RWPE1 (cell line): ENCODE measurements around the gene RNF220.

Source experiments
- CTCF ChIA-PET: fragments of 350-600 bp; sonication (Branson Sonifier 250); formaldehyde crosslinking; extraction: SDS; loops from one replicate; lab custom pipeline; 2021; lab: Yijun Ruan, JAX
- POLR2A ChIA-PET: fragments of 400-600 bp; formaldehyde crosslinking; extraction: SDS; loops from one replicate; lab custom pipeline; 2020; ENCODE audit warnings: antibody characterized with exemption; ENCODE audit not compliant: low non-redundant PET; lab: Yijun Ruan, JAX
- DNase-seq: peaks from one replicate; pipeline ENCODE4 v3.0.0; 2012; ENCODE audit warnings: low spot score
- H3K27ac ChIP-seq: fragments of 450-650 bp; 2 replicates; pipeline ENCODE4 v1.5.1; 2017
- TF ChIP-seq, protein P1 (sequence below): fragments of 450-650 bp; conservative IDR thresholded peaks from 2 replicates; pipeline ENCODE4 v1.5.1; 2017; ENCODE audit warnings: low read depth, mild to moderate bottlenecking

The RNF220 gene

DNA sequence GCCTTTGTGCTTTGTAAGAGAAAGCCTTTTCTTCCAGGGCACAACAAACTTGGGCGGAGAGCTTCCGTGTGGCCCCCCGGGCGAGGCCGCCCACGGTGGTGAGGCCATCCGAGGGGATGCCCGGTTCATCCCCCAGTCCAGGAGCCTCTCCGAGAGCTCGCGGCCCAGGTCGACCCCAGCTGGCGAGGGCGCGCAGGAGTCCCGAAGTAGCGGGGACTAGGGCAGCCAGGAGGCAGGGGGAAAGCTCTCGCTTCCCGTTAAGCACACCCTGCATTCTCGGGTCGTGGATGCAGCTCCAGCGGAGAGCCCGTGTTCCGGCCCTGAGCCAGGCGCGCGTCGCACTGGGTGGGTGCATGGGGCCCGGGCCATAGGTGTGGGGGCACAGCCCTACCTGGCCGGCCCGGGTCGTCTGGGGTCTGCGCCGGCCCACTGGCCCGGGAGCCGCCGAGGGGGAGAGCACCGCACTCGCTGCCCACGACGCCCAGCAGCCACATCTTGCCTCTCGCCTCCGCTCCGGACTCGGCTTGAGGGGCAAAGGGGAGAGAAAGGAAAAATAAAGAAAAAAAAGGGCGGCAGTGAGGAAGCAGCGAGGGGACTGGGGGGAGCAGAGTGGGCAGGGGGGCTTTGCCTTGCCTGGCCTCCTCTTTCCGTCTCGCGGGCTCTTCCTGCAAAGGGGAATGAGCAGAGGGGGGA is 1.8 kb downstream of the RNF220 start:
- TF ChIP-seq, protein P1, sequence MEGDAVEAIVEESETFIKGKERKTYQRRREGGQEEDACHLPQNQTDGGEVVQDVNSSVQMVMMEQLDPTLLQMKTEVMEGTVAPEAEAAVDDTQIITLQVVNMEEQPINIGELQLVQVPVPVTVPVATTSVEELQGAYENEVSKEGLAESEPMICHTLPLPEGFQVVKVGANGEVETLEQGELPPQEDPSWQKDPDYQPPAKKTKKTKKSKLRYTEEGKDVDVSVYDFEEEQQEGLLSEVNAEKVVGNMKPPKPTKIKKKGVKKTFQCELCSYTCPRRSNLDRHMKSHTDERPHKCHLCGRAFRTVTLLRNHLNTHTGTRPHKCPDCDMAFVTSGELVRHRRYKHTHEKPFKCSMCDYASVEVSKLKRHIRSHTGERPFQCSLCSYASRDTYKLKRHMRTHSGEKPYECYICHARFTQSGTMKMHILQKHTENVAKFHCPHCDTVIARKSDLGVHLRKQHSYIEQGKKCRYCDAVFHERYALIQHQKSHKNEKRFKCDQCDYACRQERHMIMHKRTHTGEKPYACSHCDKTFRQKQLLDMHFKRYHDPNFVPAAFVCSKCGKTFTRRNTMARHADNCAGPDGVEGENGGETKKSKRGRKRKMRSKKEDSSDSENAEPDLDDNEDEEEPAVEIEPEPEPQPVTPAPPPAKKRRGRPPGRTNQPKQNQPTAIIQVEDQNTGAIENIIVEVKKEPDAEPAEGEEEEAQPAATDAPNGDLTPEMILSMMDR: no peak
- ChIA-PET CTCF (no interaction called here), POLR2A (no interaction called here)
- H3K27ac ChIP-seq: no peak overlapping the region
- no peak for DNase-seq

DNA sequence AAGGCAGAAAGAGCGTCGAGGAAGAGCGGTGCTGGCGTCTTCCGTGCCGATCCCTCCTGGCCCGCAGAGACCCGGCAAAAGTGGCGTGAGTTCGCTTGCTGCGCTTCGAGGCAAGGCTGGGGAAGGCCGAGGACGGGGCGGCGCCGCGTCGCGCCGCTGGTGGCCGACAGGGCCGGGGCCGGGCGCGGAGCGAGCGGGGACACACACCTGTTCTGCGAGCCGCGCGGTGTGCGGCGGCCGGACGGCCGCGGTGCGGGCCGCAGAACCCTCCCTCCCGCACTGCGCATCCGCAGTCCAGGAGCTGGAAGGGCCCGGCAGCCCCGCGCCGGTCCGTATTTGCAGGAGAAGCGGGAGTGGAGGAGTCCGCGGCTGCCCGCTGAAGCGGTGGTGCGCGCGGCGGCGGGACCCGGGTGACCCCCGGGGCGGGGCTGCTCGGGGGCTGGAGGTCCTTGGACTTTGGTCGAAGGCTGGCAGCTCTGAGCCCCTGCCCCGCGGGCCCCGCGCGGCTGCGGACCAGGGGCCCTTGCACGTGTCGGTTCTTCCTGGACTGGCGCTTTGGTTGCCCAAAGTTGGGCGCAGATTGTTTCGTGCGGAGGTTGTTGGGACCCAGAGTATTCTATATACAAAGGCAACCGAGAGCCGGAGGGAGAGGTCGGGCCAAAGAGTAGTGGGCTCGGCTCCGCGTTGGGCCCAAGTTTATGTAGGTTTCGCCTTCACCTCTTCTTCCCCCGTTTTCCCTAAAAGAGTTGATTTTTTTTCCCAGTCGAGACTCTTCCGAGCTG is 2.6 kb downstream of the RNF220 start:
- TF ChIP-seq, protein P1: no peak
- ChIA-PET POLR2A (no interaction called here), CTCF (interaction anchor here (0.5 to 0.7 kb wide), 2 partner anchors 230 to 274 kb away, joined by 3 read pairs; no protein-coding TSS in a partner anchor)
- DNase-seq: no peak
- H3K27ac ChIP-seq: no peak overlapping the region

DNA sequence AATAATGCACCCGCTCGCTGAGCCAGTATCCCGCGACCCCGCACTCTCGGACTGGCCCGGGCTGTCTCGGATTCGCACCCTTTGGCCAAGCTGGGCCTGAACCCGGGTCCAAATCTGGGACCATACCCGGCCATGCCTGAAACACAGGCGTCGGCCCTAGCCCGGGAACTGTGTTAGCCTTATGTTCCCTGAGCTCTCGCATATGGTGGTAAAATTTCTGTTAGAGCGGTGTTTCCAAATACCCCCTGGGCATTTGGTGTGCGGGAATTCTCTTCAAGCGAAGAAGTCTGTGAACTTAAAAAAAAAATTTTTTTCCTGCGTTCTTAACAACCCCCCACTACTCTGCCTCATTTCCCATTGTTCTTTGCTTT is 3.1 kb downstream of the RNF220 start:
- DNase-seq: no peak
- ChIA-PET CTCF (interaction anchor here (0.5 to 0.7 kb wide), 3 partner anchors 78 to 273 kb away, joined by 3 read pairs; no protein-coding TSS in a partner anchor), POLR2A (no interaction called here)
- TF ChIP-seq, protein P1: no peak
- no peak overlapping the region for H3K27ac ChIP-seq

DNA sequence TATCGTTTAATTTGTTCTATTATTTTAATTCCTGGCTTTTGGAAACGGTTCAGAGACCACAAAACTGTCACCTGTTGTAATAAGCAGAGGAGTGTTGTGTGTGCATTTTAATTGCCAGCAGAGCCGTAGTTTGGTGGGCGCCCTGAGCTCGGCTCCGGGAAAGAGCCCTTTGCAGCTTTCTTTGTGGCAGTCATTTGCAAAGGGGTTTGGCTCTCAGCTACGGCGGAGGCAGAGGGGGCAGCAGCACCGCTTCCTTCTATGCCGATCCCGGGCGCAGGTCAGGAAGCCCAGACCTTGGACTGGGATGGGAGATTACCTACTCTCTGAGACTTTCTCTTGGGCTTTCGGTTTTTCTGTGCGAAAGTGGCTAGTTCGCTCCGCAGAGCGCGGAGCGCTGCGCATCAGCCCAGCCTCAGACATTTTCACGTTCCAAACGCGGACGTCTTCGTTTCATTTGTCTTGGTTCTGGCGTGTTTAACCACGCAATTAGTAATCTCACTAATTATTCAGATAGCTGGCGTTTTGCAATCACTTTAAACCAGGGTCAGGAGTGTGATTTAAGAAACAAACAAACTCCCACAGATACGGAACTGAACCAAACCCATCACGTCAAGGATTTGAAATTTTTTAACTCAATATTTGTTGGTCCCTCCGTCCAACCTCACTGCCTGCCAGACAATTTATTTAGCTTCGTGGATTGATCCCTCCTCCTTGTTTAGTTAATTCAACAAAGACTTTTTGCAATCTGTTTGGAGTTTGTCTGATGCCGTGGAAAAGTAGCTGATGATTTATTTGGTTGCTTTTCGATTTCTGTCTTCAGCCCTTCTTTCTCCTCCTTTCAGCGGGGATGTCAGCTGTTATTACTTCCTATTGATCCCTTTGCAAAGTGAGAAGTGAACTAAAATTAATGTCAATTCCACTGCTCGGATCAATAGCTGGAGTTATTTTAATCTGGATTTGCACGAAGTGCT is 3.9 kb downstream of the RNF220 start:
- DNase-seq: no peak
- H3K27ac ChIP-seq: no peak overlapping the region
- ChIA-PET POLR2A (no interaction called here), CTCF (interaction anchor here (0.6 to 0.7 kb wide), 3 partner anchors 78 to 273 kb away, joined by 3 to 4 read pairs (median 3); no protein-coding TSS in a partner anchor)
- TF ChIP-seq, protein P1: no peak

DNA sequence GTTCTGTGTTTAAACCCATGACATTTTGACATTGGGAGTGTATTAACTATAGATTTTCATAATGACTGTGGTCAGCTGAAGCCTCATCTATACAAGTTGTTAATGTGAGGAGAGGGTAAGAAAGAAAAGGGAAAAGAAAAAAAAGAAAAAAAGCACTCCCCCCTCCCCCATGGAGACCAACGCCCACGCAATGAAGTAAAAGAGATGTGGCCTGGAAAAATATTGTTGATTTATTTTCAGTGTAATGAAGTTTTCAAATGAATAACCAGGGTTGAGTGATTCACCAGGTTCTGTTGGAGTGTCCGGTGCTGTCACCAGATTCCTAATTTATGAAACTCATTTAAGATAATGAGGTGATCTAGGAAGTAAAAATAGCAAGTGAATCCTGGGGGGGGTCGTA is 4.7 kb downstream of the RNF220 start:
- ChIA-PET CTCF (interaction anchor here (0.9 kb wide), 1 partner anchor 32 kb away, joined by 3 read pairs; no protein-coding TSS in a partner anchor), POLR2A (no interaction called here)
- no peak for DNase-seq
- H3K27ac ChIP-seq: no peak overlapping the region
- TF ChIP-seq, protein P1: no peak

DNA sequence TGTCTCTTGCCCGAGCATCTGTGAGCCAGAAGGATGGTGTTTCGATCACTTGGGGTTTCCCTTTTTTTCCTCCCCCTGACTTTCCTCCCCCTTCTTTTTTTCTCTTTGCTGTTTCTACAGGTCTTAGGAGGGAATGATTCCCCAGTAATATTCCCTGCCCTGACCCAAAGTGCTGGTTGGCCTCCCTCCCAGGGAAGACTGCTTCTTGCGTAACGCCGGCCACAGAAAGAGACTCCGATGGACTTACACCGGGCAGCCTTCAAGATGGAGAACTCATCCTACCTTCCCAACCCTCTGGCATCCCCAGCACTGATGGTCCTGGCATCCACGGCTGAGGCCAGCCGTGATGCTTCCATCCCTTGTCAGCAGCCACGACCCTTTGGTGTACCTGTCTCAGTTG is 6.8 kb downstream of the RNF220 start:
- H3K27ac ChIP-seq: no peak overlapping the region
- DNase-seq: no peak
- TF ChIP-seq, protein P1: no peak
- ChIA-PET POLR2A (interaction anchor here (0.5 kb wide), 1 partner anchor 471 kb away, joined by 8 read pairs; no protein-coding TSS in a partner anchor), CTCF (no interaction called here)
